T-helper 2 cell treated with Interferon-gamma antibody and Interleukin-4, amounts not matched to agents 5 μg/mL and 100 μg/mL, for 36 hours (primary cell): Measurements from ENCODE around the gene MCHR1.
A peak's percentile ranks its signal among the peaks of the same experiment; 100 is the strongest.

Experiments
- DNase-seq: peaks from one replicate; pipeline ENCODE4 v3.0.0; 2021; ENCODE audit warnings: low spot score
- H3K27ac Mint-ChIP-seq: one replicate; pipeline ENCODE4 v1.8.0; 2021; ENCODE audit warnings: mild to moderate bottlenecking, mixed read lengths
- H3K27me3 Mint-ChIP-seq: one replicate; pipeline ENCODE4 v1.8.0; 2021; ENCODE audit warnings: low read depth, mixed read lengths
- H3K36me3 Mint-ChIP-seq: one replicate; pipeline ENCODE4 v1.8.0; 2021; ENCODE audit warnings: low read depth, mixed read lengths
- H3K4me1 Mint-ChIP-seq: one replicate; pipeline ENCODE4 v1.8.0; 2021; ENCODE audit warnings: low read depth, mixed read lengths
- H3K4me3 Mint-ChIP-seq: one replicate; pipeline ENCODE4 v1.8.0; 2022; ENCODE audit warnings: mild to moderate bottlenecking, moderate library complexity, mixed read lengths
- H3K9me3 Mint-ChIP-seq: one replicate; pipeline ENCODE4 v1.8.0; 2021; ENCODE audit warnings: mixed read lengths

Gene MCHR1

GRCh38 chr22:40685406-40685805 lies 6.1 kb downstream of the MCHR1 start:
- Mint-ChIP-seq H3K27ac (peak overlapping the region; percentile 85), H3K4me3 (peak overlapping the region; percentile 52), H3K36me3 (no peaks in the 10 kb centered on the region), H3K27me3 (peaks cover 5% of the 10 kb centered on the region), H3K4me1 (peaks cover 17% of the 10 kb centered on the region), H3K9me3 (no peaks in the 10 kb centered on the region)
- DNase-seq: no peak

- Mint-ChIP-seq H3K4me1 (peaks cover 10% of the 10 kb centered on the region), H3K9me3 (no peaks in the 10 kb centered on the region), H3K4me3 (no peak overlapping the region), H3K27me3 (no peaks in the 10 kb centered on the region), H3K36me3 (no peaks in the 10 kb centered on the region), H3K27ac (no peak overlapping the region)
- DNase-seq: no peak
Measured at GRCh38 chr22:40687706-40688105, 8.4 kb downstream of the MCHR1 start.

GRCh38 chr22:40690370-40690769 lies 11.1 kb downstream of the MCHR1 start:
- no peaks in the 10 kb centered on the region for H3K36me3 Mint-ChIP-seq
- H3K4me3 Mint-ChIP-seq: no peak overlapping the region
- H3K27me3 Mint-ChIP-seq: no peaks in the 10 kb centered on the region
- DNase-seq: no peak
- peaks cover 2% of the 10 kb centered on the region for H3K4me1 Mint-ChIP-seq
- H3K9me3 Mint-ChIP-seq: no peaks in the 10 kb centered on the region
- no peak overlapping the region for H3K27ac Mint-ChIP-seq

GRCh38 chr22:40691532-40691931 lies 12.2 kb downstream of the MCHR1 start:
- Mint-ChIP-seq H3K4me3 (no peak overlapping the region), H3K36me3 (no peaks in the 10 kb centered on the region), H3K27me3 (peaks cover 8% of the 10 kb centered on the region), H3K27ac (no peak overlapping the region), H3K4me1 (no peaks in the 10 kb centered on the region), H3K9me3 (no peaks in the 10 kb centered on the region)
- DNase-seq: no peak

GRCh38 chr22:40694411-40694810 lies 15.1 kb downstream of the MCHR1 start:
- no peaks in the 10 kb centered on the region for H3K4me1 Mint-ChIP-seq
- H3K9me3 Mint-ChIP-seq: no peaks in the 10 kb centered on the region
- no peak for DNase-seq
- no peak overlapping the region for H3K4me3 Mint-ChIP-seq
- no peak overlapping the region for H3K27ac Mint-ChIP-seq
- H3K36me3 Mint-ChIP-seq: no peaks in the 10 kb centered on the region
- peaks cover 16% of the 10 kb centered on the region for H3K27me3 Mint-ChIP-seq

GRCh38 chr22:40701274-40701673 lies 22.0 kb downstream of the MCHR1 start:
- no peak for DNase-seq
- peaks cover 8% of the 10 kb centered on the region for H3K4me1 Mint-ChIP-seq
- no peak overlapping the region for H3K4me3 Mint-ChIP-seq
- H3K27ac Mint-ChIP-seq: no peak overlapping the region
- H3K36me3 Mint-ChIP-seq: no peaks in the 10 kb centered on the region
- H3K27me3 Mint-ChIP-seq: peaks cover 11% of the 10 kb centered on the region
- no peaks in the 10 kb centered on the region for H3K9me3 Mint-ChIP-seq

- Mint-ChIP-seq H3K4me3 (no peak overlapping the region), H3K9me3 (no peaks in the 10 kb centered on the region), H3K36me3 (no peaks in the 10 kb centered on the region), H3K4me1 (peaks cover 8% of the 10 kb centered on the region), H3K27ac (no peak overlapping the region), H3K27me3 (peaks cover 4% of the 10 kb centered on the region)
- no peak for DNase-seq
Measured at GRCh38 chr22:40703174-40703573, 23.9 kb downstream of the MCHR1 start.

- H3K9me3 Mint-ChIP-seq: no peaks in the 10 kb centered on the region
- H3K27ac Mint-ChIP-seq: no peak overlapping the region
Measured at GRCh38 chr22:40703736-40704135, 24.5 kb downstream of the MCHR1 start.

GRCh38 chr22:40705918-40706682 lies 26.8 kb downstream of the MCHR1 start:
- Mint-ChIP-seq H3K9me3 (no peaks in the 10 kb centered on the region), H3K27me3 (peaks cover 3% of the 10 kb centered on the region), H3K4me1 (peaks cover 13% of the 10 kb centered on the region), H3K4me3 (no peak overlapping the region), H3K36me3 (no peaks in the 10 kb centered on the region), H3K27ac (no peak overlapping the region)
- no peak for DNase-seq

More at GRCh38 chr22:40703736-40704135, 24.5 kb downstream of the MCHR1 start:
- Mint-ChIP-seq H3K4me3 (no peak overlapping the region), H3K4me1 (peaks cover 8% of the 10 kb centered on the region), H3K36me3 (no peaks in the 10 kb centered on the region), H3K27me3 (peaks cover 3% of the 10 kb centered on the region)
- DNase-seq: no peak

- Mint-ChIP-seq H3K27ac (no peak overlapping the region), H3K4me1 (peaks cover 17% of the 10 kb centered on the region), H3K4me3 (no peak overlapping the region), H3K9me3 (no peaks in the 10 kb centered on the region), H3K36me3 (no peaks in the 10 kb centered on the region), H3K27me3 (peaks cover 7% of the 10 kb centered on the region)
- DNase-seq: no peak
Measured at GRCh38 chr22:40707154-40707553, 27.9 kb downstream of the MCHR1 start.

GRCh38 chr22:40708177-40708576 lies 28.9 kb downstream of the MCHR1 start:
- no peak overlapping the region for H3K4me3 Mint-ChIP-seq
- DNase-seq: no peak
- peak overlapping the region; percentile 15 for H3K27ac Mint-ChIP-seq
- H3K27me3 Mint-ChIP-seq: peaks cover 8% of the 10 kb centered on the region
- H3K9me3 Mint-ChIP-seq: no peaks in the 10 kb centered on the region
- H3K4me1 Mint-ChIP-seq: peaks cover 14% of the 10 kb centered on the region
- H3K36me3 Mint-ChIP-seq: no peaks in the 10 kb centered on the region

GRCh38 chr22:40709752-40710413 lies 30.6 kb downstream of the MCHR1 start:
- Mint-ChIP-seq H3K27me3 (peaks cover 14% of the 10 kb centered on the region), H3K9me3 (no peaks in the 10 kb centered on the region), H3K4me1 (peaks cover 19% of the 10 kb centered on the region), H3K27ac (peak overlapping the region; percentile 75), H3K4me3 (no peak overlapping the region), H3K36me3 (no peaks in the 10 kb centered on the region)
- DNase-seq: no peak

- Mint-ChIP-seq H3K36me3 (no peaks in the 10 kb centered on the region), H3K9me3 (no peaks in the 10 kb centered on the region), H3K27ac (peak overlapping the region; percentile 95), H3K4me1 (peaks cover 24% of the 10 kb centered on the region), H3K4me3 (no peak overlapping the region), H3K27me3 (peaks cover 22% of the 10 kb centered on the region)
- DNase-seq: no peak
Measured at GRCh38 chr22:40712311-40712710, 33.0 kb downstream of the MCHR1 start.

- Mint-ChIP-seq H3K9me3 (no peaks in the 10 kb centered on the region), H3K27me3 (peaks cover 28% of the 10 kb centered on the region), H3K4me3 (no peak overlapping the region), H3K27ac (no peak overlapping the region), H3K36me3 (no peaks in the 10 kb centered on the region), H3K4me1 (peaks cover 31% of the 10 kb centered on the region)
- DNase-seq: no peak
Measured at GRCh38 chr22:40714499-40715337, 35.4 kb downstream of the MCHR1 start.
